ENCODE data around the gene PLCB1. TPM values are rescaled to one million over a fixed set of nuclear protein-coding genes. Genes with fewer than 3 reads are reported as not detected.

Gene PLCB1
- total RNA-seq, 1 experiment from 2014 or later: not detected

- Histone ChIP-seq H3K79me2 (ENCODE audit: low read depth) (no peaks in the 10 kb centered on the region), H4K20me1 (ENCODE audit: insufficient read depth) (no peaks in the 10 kb centered on the region), H3K4me1 (replicated peaks; ENCODE audit: insufficient read depth) (no peaks in the 10 kb centered on the region), H3K4me3 (no peak overlapping the region), H3K27me3 (ENCODE audit: insufficient read depth, low read depth) (no peaks in the 10 kb centered on the region), H3F3A (ENCODE audit: insufficient read depth, low read depth) (no peaks in the 10 kb centered on the region), H3K9me3 (ENCODE audit: insufficient read depth, low read depth) (no peaks in the 10 kb centered on the region), H2AFZ (no peak overlapping the region), H3K4me2 (no peak overlapping the region), H3K9me2 (ENCODE audit: insufficient read depth) (no peaks in the 10 kb centered on the region), H3K36me3 (ENCODE audit: low read depth) (no peaks in the 10 kb centered on the region), H3K27ac (no peak overlapping the region)
- intact Hi-C loops (cut with micrococcal nuclease; ENCODE audit: unreplicated experiment): no loop called here
- TF ChIP-seq CTCF (conservative IDR thresholded peaks at IDR 0.05) (no peak), EZH2 (IDR thresholded peaks at IDR 0.05; ENCODE audit: low read depth) (no peak)
- ChIA-PET POLR2A (ENCODE audit: unreplicated experiment) (no interaction called here), CTCF (no interaction called here)
- BruUV-seq (replicated peaks): no TSS peak
- no peak for DNase-seq
Measured at GRCh38 chr20:8808202-8808535, 676.1 kb downstream of the PLCB1 start.

GRCh38 chr20:8809107-8809953 lies 677.3 kb downstream of the PLCB1 start:
- no peaks in the 10 kb centered on the region for H3K79me2 ChIP-seq (ENCODE audit: low read depth)
- H3F3A ChIP-seq (ENCODE audit: insufficient read depth, low read depth): no peaks in the 10 kb centered on the region
- no peaks in the 10 kb centered on the region for H4K20me1 ChIP-seq (ENCODE audit: insufficient read depth)
- no TSS peak for BruUV-seq (replicated peaks)
- DNase-seq: no peak
- H2AFZ ChIP-seq: no peak overlapping the region
- ChIA-PET CTCF (no interaction called here), POLR2A (ENCODE audit: unreplicated experiment) (no interaction called here)
- no peaks in the 10 kb centered on the region for H3K9me2 ChIP-seq (ENCODE audit: insufficient read depth)
- intact Hi-C loops (cut with micrococcal nuclease; ENCODE audit: unreplicated experiment): no loop called here
- TF ChIP-seq CTCF (conservative IDR thresholded peaks at IDR 0.05) (no peak), EZH2 (IDR thresholded peaks at IDR 0.05; ENCODE audit: low read depth) (no peak)
- H3K4me2 ChIP-seq: no peak overlapping the region
- no peaks in the 10 kb centered on the region for H3K4me1 ChIP-seq (replicated peaks; ENCODE audit: insufficient read depth)
- no peaks in the 10 kb centered on the region for H3K9me3 ChIP-seq (ENCODE audit: insufficient read depth, low read depth)
- H3K4me3 ChIP-seq: no peak overlapping the region
- H3K27me3 ChIP-seq (ENCODE audit: insufficient read depth, low read depth): no peaks in the 10 kb centered on the region
- no peaks in the 10 kb centered on the region for H3K36me3 ChIP-seq (ENCODE audit: low read depth)
- no peak overlapping the region for H3K27ac ChIP-seq

GRCh38 chr20:8811801-8812594 lies 679.9 kb downstream of the PLCB1 start:
- Histone ChIP-seq H3K79me2 (ENCODE audit: low read depth) (no peaks in the 10 kb centered on the region), H3F3A (ENCODE audit: insufficient read depth, low read depth) (no peaks in the 10 kb centered on the region), H2AFZ (no peak overlapping the region), H3K27ac (no peak overlapping the region), H3K27me3 (ENCODE audit: insufficient read depth, low read depth) (no peaks in the 10 kb centered on the region), H3K4me1 (replicated peaks; ENCODE audit: insufficient read depth) (no peaks in the 10 kb centered on the region), H3K4me3 (no peak overlapping the region), H3K9me3 (ENCODE audit: insufficient read depth, low read depth) (no peaks in the 10 kb centered on the region), H3K4me2 (no peak overlapping the region), H4K20me1 (ENCODE audit: insufficient read depth) (no peaks in the 10 kb centered on the region), H3K36me3 (ENCODE audit: low read depth) (no peaks in the 10 kb centered on the region), H3K9me2 (ENCODE audit: insufficient read depth) (no peaks in the 10 kb centered on the region; the same call in 1 of the 2 replicates)
- ChIA-PET CTCF (no interaction called here), POLR2A (ENCODE audit: unreplicated experiment) (no interaction called here)
- intact Hi-C loops (cut with micrococcal nuclease; ENCODE audit: unreplicated experiment): no loop called here
- DNase-seq: no peak
- TF ChIP-seq EZH2 (IDR thresholded peaks at IDR 0.05; ENCODE audit: low read depth) (no peak), CTCF (conservative IDR thresholded peaks at IDR 0.05) (no peak)
- BruUV-seq (replicated peaks): no TSS peak

Measured in PC-9 (cell line).